ENCODE results near the gene TNFRSF19.

TNFRSF19 gene

DNA sequence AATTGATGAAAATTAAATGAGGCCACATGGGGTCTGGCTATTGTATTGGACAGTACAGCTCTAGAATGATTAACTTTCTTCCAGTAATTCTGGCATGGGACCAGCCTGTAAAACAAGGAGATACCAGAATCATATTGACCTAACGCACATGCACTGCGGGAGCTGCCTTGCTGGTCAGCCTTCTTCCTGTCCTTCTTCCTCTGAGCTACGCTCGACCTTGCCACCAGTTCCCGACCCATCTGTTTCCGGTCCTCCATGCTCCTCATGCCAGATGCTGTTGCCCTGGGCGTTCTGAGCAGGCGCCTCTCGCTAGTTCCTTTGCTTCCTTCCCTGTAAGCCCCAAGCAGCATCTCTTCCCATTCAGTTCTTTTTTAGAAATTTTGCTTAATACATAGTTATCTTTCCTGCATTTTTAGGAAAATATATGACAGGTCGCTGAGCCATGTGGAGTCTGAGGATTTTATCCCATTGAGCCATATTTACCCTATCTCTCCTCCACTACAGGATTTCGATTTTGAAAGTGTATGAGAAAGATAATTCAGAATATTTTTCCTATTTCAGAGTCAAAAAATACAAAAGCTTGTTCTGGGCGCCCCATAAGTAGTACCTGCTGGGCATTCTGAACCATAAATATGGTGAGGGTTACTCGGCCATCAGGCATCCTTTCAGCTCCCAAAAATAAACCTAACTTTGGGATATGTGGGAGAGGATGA, 38.6 kb downstream of the TNFRSF19 start:
- no peaks in the 10 kb centered on the region for H3K36me3 ChIP-seq (ENCODE audit: insufficient read depth)
- H2AFZ ChIP-seq (ENCODE audit: low read depth) = no peak overlapping the region
- no peak overlapping the region for H3K4me3 ChIP-seq (IDR thresholded peaks at IDR 0.05; ENCODE audit: insufficient read depth, low read depth, low read length)
- H3K27ac ChIP-seq = no peak overlapping the region
- peaks cover 19% of the 10 kb centered on the region for H3K4me1 ChIP-seq (ENCODE audit: low read depth, poor library complexity, severe bottlenecking)
- H3K9ac ChIP-seq = no peak overlapping the region
- TF ChIP-seq, protein P1, sequence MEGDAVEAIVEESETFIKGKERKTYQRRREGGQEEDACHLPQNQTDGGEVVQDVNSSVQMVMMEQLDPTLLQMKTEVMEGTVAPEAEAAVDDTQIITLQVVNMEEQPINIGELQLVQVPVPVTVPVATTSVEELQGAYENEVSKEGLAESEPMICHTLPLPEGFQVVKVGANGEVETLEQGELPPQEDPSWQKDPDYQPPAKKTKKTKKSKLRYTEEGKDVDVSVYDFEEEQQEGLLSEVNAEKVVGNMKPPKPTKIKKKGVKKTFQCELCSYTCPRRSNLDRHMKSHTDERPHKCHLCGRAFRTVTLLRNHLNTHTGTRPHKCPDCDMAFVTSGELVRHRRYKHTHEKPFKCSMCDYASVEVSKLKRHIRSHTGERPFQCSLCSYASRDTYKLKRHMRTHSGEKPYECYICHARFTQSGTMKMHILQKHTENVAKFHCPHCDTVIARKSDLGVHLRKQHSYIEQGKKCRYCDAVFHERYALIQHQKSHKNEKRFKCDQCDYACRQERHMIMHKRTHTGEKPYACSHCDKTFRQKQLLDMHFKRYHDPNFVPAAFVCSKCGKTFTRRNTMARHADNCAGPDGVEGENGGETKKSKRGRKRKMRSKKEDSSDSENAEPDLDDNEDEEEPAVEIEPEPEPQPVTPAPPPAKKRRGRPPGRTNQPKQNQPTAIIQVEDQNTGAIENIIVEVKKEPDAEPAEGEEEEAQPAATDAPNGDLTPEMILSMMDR (conservative IDR thresholded peaks at IDR 0.05; ENCODE audit: low read depth, low read length) = no peak
- peak overlapping the region; percentile 76; the same call in 1 of the 2 replicates for H3K4me2 ChIP-seq
- H4K20me1 ChIP-seq (ENCODE audit: insufficient read depth) = no peaks in the 10 kb centered on the region
- no peaks in the 10 kb centered on the region for H3K79me2 ChIP-seq (ENCODE audit: insufficient read depth, low read depth)
- H3K27me3 ChIP-seq (ENCODE audit: insufficient read depth, low read depth) = no peaks in the 10 kb centered on the region

DNA sequence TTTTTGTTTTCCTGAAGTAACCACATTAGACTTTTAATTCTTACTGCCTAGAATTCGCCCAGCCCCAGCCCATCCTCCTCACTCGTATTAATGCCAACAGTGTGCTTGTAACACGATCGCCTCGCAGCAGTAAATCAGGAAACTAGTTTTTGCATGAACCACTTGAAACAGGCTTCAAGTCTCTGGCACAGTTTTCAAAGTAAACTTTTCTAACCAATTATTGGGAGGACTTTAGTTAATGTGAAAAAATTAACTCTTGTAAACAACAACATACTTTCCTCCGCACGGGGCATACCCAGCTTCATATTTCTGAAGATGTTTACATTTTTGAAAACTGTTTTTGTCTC, 39.2 kb downstream of the TNFRSF19 start:
- H3K27me3 ChIP-seq (ENCODE audit: insufficient read depth, low read depth) = no peaks in the 10 kb centered on the region
- no peaks in the 10 kb centered on the region for H4K20me1 ChIP-seq (ENCODE audit: insufficient read depth)
- H3K4me2 ChIP-seq = peak overlapping the region; percentile 76
- H3K36me3 ChIP-seq (ENCODE audit: insufficient read depth) = no peaks in the 10 kb centered on the region
- peak overlapping the region; percentile 61 for H2AFZ ChIP-seq (ENCODE audit: low read depth)
- no peaks in the 10 kb centered on the region for H3K79me2 ChIP-seq (ENCODE audit: insufficient read depth, low read depth)
- peaks cover 19% of the 10 kb centered on the region for H3K4me1 ChIP-seq (ENCODE audit: low read depth, poor library complexity, severe bottlenecking)
- TF ChIP-seq, protein P1 (conservative IDR thresholded peaks at IDR 0.05; ENCODE audit: low read depth, low read length) = no peak
- peak overlapping the region; percentile 11; the same call in 1 of the 2 replicates for H3K9ac ChIP-seq
- peak overlapping the region; percentile 49 for H3K27ac ChIP-seq
- no peak overlapping the region for H3K4me3 ChIP-seq (IDR thresholded peaks at IDR 0.05; ENCODE audit: insufficient read depth, low read depth, low read length)

- peak overlapping the region; percentile 76 for H3K4me2 ChIP-seq
- TF ChIP-seq, protein P1 (conservative IDR thresholded peaks at IDR 0.05; ENCODE audit: low read depth, low read length) = no peak
- no peaks in the 10 kb centered on the region for H3K79me2 ChIP-seq (ENCODE audit: insufficient read depth, low read depth)
- peaks cover 19% of the 10 kb centered on the region for H3K4me1 ChIP-seq (ENCODE audit: low read depth, poor library complexity, severe bottlenecking)
- no peaks in the 10 kb centered on the region for H3K27me3 ChIP-seq (ENCODE audit: insufficient read depth, low read depth)
- H3K27ac ChIP-seq = peak overlapping the region; percentile 49
- H2AFZ ChIP-seq (ENCODE audit: low read depth) = peak overlapping the region; percentile 61
- H4K20me1 ChIP-seq (ENCODE audit: insufficient read depth) = no peaks in the 10 kb centered on the region
- no peak overlapping the region for H3K4me3 ChIP-seq (IDR thresholded peaks at IDR 0.05; ENCODE audit: insufficient read depth, low read depth, low read length)
- H3K9ac ChIP-seq = peak overlapping the region; percentile 11; the same call in 1 of the 2 replicates
- no peaks in the 10 kb centered on the region for H3K36me3 ChIP-seq (ENCODE audit: insufficient read depth)
These were observed 39.8 kb downstream of the TNFRSF19 start for GRCh38 chr13:23609874-23610576.

DNA sequence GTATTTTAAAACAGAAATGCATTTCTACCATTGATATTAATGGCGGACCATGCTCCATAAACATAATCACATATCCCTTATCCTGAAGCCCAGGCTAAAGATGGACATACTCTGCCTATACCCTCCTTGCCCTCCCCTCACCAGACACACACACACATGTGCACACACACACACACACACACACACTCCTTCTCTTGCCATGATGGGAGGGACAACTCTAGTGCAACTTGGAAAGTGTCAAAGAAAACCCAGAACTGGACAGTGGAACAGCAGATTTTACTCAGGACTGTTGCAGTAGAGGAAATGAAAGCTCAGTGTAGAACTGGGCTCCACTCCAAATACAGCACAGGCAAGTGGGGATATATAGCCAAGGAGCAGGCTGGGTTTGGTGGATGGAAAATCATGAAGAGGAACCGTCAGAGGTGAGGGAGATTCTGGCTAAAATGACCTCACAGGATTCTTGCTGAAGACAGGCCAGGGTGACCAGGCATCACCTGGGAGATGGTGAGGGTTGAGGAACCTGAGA, 40.8 kb downstream of the TNFRSF19 start:
- Histone ChIP-seq H3K4me1 (ENCODE audit: low read depth, poor library complexity, severe bottlenecking) (peaks cover 20% of the 10 kb centered on the region), H3K27me3 (ENCODE audit: insufficient read depth, low read depth) (no peaks in the 10 kb centered on the region), H4K20me1 (ENCODE audit: insufficient read depth) (no peaks in the 10 kb centered on the region), H3K27ac (no peak overlapping the region), H3K9ac (no peak overlapping the region), H3K4me3 (IDR thresholded peaks at IDR 0.05; ENCODE audit: insufficient read depth, low read depth, low read length) (no peak overlapping the region), H3K4me2 (no peak overlapping the region), H2AFZ (ENCODE audit: low read depth) (no peak overlapping the region), H3K36me3 (ENCODE audit: insufficient read depth) (no peaks in the 10 kb centered on the region), H3K79me2 (ENCODE audit: insufficient read depth, low read depth) (no peaks in the 10 kb centered on the region)
- TF ChIP-seq, protein P1 (conservative IDR thresholded peaks at IDR 0.05; ENCODE audit: low read depth, low read length) = no peak
